Activated CD4-positive, alpha-beta T cell treated with anti-CD3 and anti-CD28 coated beads, Interleukin-10, Interleukin-2, amounts not matched to agents 100 ng/mL and 50 ng/mL, durations not matched to agents 16 hours and 8 hours (primary cell): ENCODE results near the gene CEMIP2.
"Not testable (repeated sequence)": the region's sequence is repeated elsewhere in the genome, so short reads cannot be mapped to it uniquely, and the experiment has no call there.

Experiments used
- DNase-seq: peaks from one replicate; pipeline ENCODE4 v3.0.0-alpha.2; 2020

The CEMIP2 gene

GRCh38 chr9:71768388-71769174, at the start of gene CEMIP2:
CEMIP2 (minus strand) TSS chr9:71768513; CDS start chr9:71750373, 18,140 bp downstream.
- peak; percentile 94 for DNase-seq

GRCh38 chr9:71816916-71817451, 48.7 kb upstream of the CEMIP2 start:
- no peak for DNase-seq

- DNase-seq = no peak
Measured at GRCh38 chr9:71814815-71815214, 46.5 kb upstream of the CEMIP2 start.

- no peak for DNase-seq
Measured at GRCh38 chr9:71814226-71814625, 45.9 kb upstream of the CEMIP2 start.

GRCh38 chr9:71812385-71812784, 44.1 kb upstream of the CEMIP2 start:
- no peak for DNase-seq

GRCh38 chr9:71808068-71808467, 39.8 kb upstream of the CEMIP2 start:
- no peak for DNase-seq

GRCh38 chr9:71806901-71807307, 38.6 kb upstream of the CEMIP2 start:
- DNase-seq = peak; percentile 81

GRCh38 chr9:71805096-71805495, 36.8 kb upstream of the CEMIP2 start:
- not testable (repeated sequence) for DNase-seq

GRCh38 chr9:71801826-71802225, 33.5 kb upstream of the CEMIP2 start:
- no peak for DNase-seq

GRCh38 chr9:71797266-71797665, 29.0 kb upstream of the CEMIP2 start:
- no peak for DNase-seq

- peak; percentile 36 for DNase-seq
Measured at GRCh38 chr9:71796100-71796767, 27.9 kb upstream of the CEMIP2 start.

- peak; percentile 72 for DNase-seq
Measured at GRCh38 chr9:71795097-71795813, 26.9 kb upstream of the CEMIP2 start.

GRCh38 chr9:71793386-71794105, 25.2 kb upstream of the CEMIP2 start:
- DNase-seq = no peak

- no peak for DNase-seq
Measured at GRCh38 chr9:71791875-71792274, 23.6 kb upstream of the CEMIP2 start.

- DNase-seq = no peak
Measured at GRCh38 chr9:71790296-71790695, 22.0 kb upstream of the CEMIP2 start.

GRCh38 chr9:71783120-71783523, 14.8 kb upstream of the CEMIP2 start:
- DNase-seq = peak; percentile 94

GRCh38 chr9:71781391-71781790, 13.1 kb upstream of the CEMIP2 start:
- DNase-seq = peak; percentile 49

GRCh38 chr9:71780953-71781352, 12.6 kb upstream of the CEMIP2 start:
- no peak for DNase-seq

- no peak for DNase-seq
Measured at GRCh38 chr9:71778085-71778484, 9.8 kb upstream of the CEMIP2 start.

- no peak for DNase-seq
Measured at GRCh38 chr9:71774920-71775319, 6.6 kb upstream of the CEMIP2 start.

GRCh38 chr9:71772726-71773125, 4.4 kb upstream of the CEMIP2 start:
- DNase-seq = no peak

- DNase-seq = no peak
Measured at GRCh38 chr9:71770170-71770569, 1.9 kb upstream of the CEMIP2 start.
